GM12864 (cell line): ENCODE results near the gene CASP8AP2.
"Not testable (repeated sequence)": the region's sequence is repeated elsewhere in the genome, so short reads cannot be mapped to it uniquely, and the experiment has no call there.

Source experiments
- DNase-seq: peaks from one replicate; pipeline ENCODE4 v3.0.0-alpha.2; 2011; ENCODE audit warnings: low read depth
- H3K4me3 ChIP-seq: 2 replicates; pipeline ENCODE4 v1.5.1; 2011; ENCODE audit warnings: mild to moderate bottlenecking, low read depth, low read length, control low read depth
- CTCF ChIP-seq: IDR thresholded peaks from 2 replicates; pipeline ENCODE4 v1.5.1; 2011; ENCODE audit warnings: low read depth, mild to moderate bottlenecking, moderate library complexity, low read length, control low read depth, inconsistent platforms; ENCODE audit errors: missing control alignments

Gene CASP8AP2

GRCh38 chr6:89829472-89830169 lies at the start of gene CASP8AP2:
TSS of gene CASP8AP2 (plus strand) at chr6:89829880.
- no peak for TF ChIP-seq CTCF
- peak; percentile 99 for DNase-seq

GRCh38 chr6:89781070-89782034 lies 48.3 kb upstream of the CASP8AP2 start:
- DNase-seq: no peak
- TF ChIP-seq CTCF: no peak
- no peak overlapping the region for H3K4me3 ChIP-seq

More at GRCh38 chr6:89829472-89830169, at the start of gene CASP8AP2:
- H3K4me3 ChIP-seq: peak within 1 kb of the TSS; percentile 99

- TF ChIP-seq CTCF: no peak
- H3K4me3 ChIP-seq: no peak overlapping the region
- no peak for DNase-seq
Observed at GRCh38 chr6:89782222-89782621, 47.5 kb upstream of the CASP8AP2 start.

GRCh38 chr6:89783293-89783692 lies 46.4 kb upstream of the CASP8AP2 start:
- DNase-seq, H3K4me3 ChIP-seq: not testable (repeated sequence)

GRCh38 chr6:89784838-89785237 lies 44.8 kb upstream of the CASP8AP2 start:
- H3K4me3 ChIP-seq: no peak overlapping the region
- no peak for TF ChIP-seq CTCF
- no peak for DNase-seq

- DNase-seq: no peak
- TF ChIP-seq CTCF: no peak
- H3K4me3 ChIP-seq: no peak overlapping the region
Observed at GRCh38 chr6:89786970-89787369, 42.7 kb upstream of the CASP8AP2 start.

GRCh38 chr6:89787660-89788328 lies 41.9 kb upstream of the CASP8AP2 start:
- H3K4me3 ChIP-seq: no peak overlapping the region
- TF ChIP-seq CTCF: no peak
- DNase-seq: no peak
